HG03064 (cell line): ENCODE data around the gene GPHN.

ENCODE experiments used
- ATAC-seq: cut with Tn5 transposase; IDR thresholded peaks from one replicate; pipeline ENCODE4 v1.9.1; 2021; ENCODE audit warnings: low read depth; ENCODE audit not compliant: unreplicated experiment

GPHN gene

GRCh38 chr14:67133595-67134441 is 625.9 kb downstream of the GPHN start:
- no peak for ATAC-seq

- no peak for ATAC-seq
These were observed 629.9 kb downstream of the GPHN start for GRCh38 chr14:67137744-67138371.

- no peak for ATAC-seq
These were observed 632.6 kb downstream of the GPHN start for GRCh38 chr14:67140556-67140955.

DNA sequence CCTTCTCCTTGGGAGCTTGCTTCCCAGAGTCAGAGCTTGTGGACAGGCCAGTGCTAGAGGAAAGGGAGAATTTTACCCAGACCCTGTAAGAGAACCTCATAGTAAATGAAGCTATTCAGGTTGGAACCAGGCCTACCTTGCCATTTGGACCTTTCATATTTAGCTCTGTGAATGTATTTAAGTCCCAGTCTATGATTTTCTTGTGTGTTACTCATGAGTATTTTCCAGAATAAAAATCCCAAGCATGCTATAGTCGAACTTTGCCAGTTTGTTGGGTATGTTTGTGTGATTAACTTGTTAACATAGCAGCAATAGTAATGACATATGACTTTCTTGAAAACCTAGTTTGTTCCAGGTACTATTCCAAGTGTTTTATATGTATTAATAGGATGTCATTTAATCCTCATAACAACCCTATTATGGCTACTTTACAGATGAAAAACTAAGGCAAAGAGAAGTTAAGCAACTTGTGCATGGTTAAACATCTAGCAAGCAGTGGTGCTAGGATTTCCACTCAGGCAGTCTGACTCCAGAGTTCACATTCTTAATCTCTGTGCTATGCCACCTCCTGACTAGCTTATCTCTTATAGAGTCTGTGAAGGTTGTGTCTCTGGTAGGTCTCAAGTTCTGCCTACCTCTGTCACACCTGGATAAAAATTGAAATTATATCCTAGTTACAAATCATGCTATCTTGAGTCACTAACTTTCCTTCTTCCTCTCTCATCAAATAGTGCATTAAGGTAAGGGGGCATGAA is 633.4 kb downstream of the GPHN start:
- ATAC-seq = no peak

GRCh38 chr14:67151082-67151666 is 643.2 kb downstream of the GPHN start:
- no peak for ATAC-seq

DNA sequence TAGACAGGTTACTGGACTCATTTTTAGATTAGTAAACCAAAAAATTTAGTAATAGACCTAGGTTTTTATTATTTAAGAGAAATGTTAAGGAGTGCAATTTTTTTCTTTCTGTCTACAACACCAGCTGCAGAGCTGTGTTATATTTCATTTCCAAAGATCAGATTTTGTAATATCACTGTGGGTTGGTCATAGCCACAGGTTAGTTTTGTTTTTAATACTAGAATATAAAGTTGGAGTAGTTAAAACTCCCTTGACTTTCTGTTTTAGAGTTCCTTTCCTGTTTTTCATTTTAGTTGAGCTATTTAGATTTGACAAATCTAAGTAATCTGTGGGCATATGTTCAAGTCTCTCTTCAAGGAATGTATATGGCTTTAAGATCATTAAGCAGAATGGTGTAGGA is 650.6 kb downstream of the GPHN start:
- ATAC-seq = no peak

DNA sequence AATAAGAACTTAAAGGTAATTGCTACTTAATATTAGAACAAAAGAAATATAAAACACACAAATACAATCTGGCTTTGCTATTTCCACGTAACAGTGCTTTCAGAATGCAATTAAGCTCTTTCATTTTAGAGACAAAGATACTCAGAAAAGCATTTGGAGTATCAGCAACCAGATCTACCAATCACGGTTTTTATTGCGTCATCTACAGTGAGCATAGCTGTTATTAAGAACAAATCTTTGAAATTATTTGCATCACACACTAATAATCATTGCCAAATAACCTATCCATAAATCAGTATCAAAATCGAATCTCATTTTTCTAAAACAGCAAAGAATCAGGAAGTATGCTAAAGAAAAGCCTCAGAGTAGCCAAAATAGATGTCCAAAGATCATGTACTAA is 654.4 kb downstream of the GPHN start:
- no peak for ATAC-seq

- no peak for ATAC-seq
These were observed 658.5 kb downstream of the GPHN start for GRCh38 chr14:67166450-67166853.

DNA sequence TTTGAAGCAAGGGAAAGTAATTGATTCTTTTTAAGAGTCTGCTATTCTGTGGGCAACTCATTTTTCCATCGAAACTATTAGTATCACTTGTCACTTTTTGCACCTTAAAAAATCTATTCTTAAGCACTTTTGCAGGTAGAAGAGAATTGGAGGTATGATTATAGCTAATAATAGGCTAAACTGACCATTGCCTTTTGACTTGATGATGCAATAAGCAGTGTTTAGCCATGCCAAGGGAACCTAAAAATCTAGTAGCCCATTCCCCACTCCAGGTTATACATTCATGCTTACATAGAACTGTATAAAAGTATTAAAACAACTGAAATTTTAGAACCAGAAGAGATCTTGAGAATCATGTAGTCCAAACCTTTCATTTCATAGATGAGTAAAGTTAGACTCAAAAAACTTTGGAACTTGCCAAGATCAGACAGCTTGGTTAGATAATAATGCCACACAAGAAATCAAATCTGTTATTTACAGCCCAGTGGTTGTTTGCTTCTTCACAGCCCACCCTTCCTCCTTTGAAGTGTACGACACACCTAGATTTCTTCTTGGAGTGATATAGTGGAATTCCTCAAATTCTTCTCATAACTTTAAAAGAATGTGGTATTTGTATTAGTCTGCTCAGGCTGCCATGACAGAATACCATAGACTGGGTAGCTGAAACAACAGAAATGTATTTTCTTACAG is 659.6 kb downstream of the GPHN start:
- ATAC-seq = no peak

DNA sequence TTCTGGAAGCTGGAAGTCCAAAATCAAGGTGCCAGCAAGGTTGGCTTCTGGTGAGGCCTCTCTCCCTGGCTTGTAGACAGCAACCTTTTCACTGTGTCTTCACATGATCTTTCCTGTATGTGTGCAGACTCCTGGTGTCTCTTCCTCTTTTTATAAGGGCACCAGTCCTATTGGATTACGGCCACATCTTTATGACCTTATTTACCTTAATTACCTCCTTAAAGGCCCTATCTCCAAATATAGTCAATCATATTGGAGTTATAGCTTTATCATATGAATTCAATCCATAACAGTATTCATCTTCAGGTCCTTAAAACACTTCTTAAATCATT is 660.1 kb downstream of the GPHN start:
- no peak for ATAC-seq

GRCh38 chr14:67170660-67171059 is 662.7 kb downstream of the GPHN start:
- ATAC-seq = no peak

- no peak for ATAC-seq
These were observed 664.1 kb downstream of the GPHN start for GRCh38 chr14:67172056-67172455.

- ATAC-seq = no peak
These were observed 664.6 kb downstream of the GPHN start for GRCh38 chr14:67172520-67172919.

- no peak for ATAC-seq
These were observed 665.8 kb downstream of the GPHN start for GRCh38 chr14:67173719-67174118.

- no peak for ATAC-seq
These were observed 678.3 kb downstream of the GPHN start for GRCh38 chr14:67186172-67186768.

GRCh38 chr14:67186789-67187584 is 679.0 kb downstream of the GPHN start:
- no peak for ATAC-seq

GRCh38 chr14:67187826-67188225 is 679.9 kb downstream of the GPHN start:
- ATAC-seq = no peak

DNA sequence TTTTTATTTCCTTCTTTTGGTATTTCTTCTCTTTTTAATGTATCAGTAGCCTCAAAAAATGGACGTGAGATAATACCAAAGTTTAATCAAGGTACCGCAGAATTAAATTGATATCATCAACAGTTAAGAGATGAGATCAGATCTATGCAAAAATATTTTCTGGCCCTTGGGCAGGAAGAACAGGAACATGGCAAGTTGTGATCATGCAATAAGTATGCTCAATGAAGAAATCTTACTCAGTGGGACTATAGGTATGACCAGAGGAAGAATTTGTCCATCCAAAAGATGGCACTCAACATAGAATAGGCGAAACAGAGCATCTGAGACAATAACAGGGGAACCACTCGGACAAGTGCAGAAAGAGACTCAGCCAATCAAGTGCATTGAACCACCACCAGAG is 680.4 kb downstream of the GPHN start:
- no peak for ATAC-seq

- no peak for ATAC-seq
These were observed 683.9 kb downstream of the GPHN start for GRCh38 chr14:67191768-67192290.
